Neural crest cell (in vitro differentiated cells): ENCODE measurements around the gene VMO1. TPM values are rescaled to one million over a fixed set of nuclear protein-coding genes. Genes with fewer than 3 reads are reported as not detected.

ENCODE experiments used
- DNase-seq: peaks from one replicate; pipeline ENCODE4 v3.0.0; 2021; ENCODE audit warnings: low read depth, mixed read lengths, low spot score
- H3K27ac Mint-ChIP-seq: one replicate; pipeline ENCODE4 v1.8.0; 2021; ENCODE audit warnings: mild to moderate bottlenecking, mixed read lengths; ENCODE audit not compliant: unreplicated experiment
- H3K27me3 Mint-ChIP-seq: 2 replicates; pipeline ENCODE4 v1.8.0; 2021; ENCODE audit warnings: low read depth, mild to moderate bottlenecking, mixed read lengths
- H3K36me3 Mint-ChIP-seq: 2 replicates; pipeline ENCODE4 v1.8.0; 2021; ENCODE audit warnings: low read depth, mild to moderate bottlenecking, mixed read lengths
- H3K4me1 Mint-ChIP-seq: 2 replicates; pipeline ENCODE4 v1.8.0; 2021; ENCODE audit warnings: mixed read lengths
- H3K4me3 Mint-ChIP-seq: one replicate; pipeline ENCODE4 v1.8.0; 2021; ENCODE audit warnings: mild to moderate bottlenecking, mixed read lengths
- H3K9me3 Mint-ChIP-seq: 2 replicates; pipeline ENCODE4 v1.8.0; 2021; ENCODE audit warnings: mixed read lengths
- CTCF ChIP-seq: fragments of 200-600 bp; sonication (generic); conservative IDR thresholded peaks from 2 replicates; pipeline ENCODE4 v1.5.0; 2021; ENCODE audit warnings: antibody characterized with exemption, mild to moderate bottlenecking
- total RNA-seq: library from RNA; stranded (reverse); gene quantifications from 2 replicates; pipeline ENCODE4 v1.2.1, GENCODE V29; 2021

The VMO1 gene
- total RNA-seq, 1 donor from 2014 or later, result 1.0 TPM

- TF ChIP-seq CTCF, result no peak
- Mint-ChIP-seq H3K4me1 (no peaks in the 10 kb centered on the region), H3K27me3 (peaks cover 40% of the 10 kb centered on the region), H3K9me3 (no peaks in the 10 kb centered on the region), H3K27ac (no peak overlapping the region), H3K36me3 (no peaks in the 10 kb centered on the region), H3K4me3 (no peak overlapping the region)
- no peak for DNase-seq
Observed at GRCh38 chr17:4782652-4783051, 3.5 kb downstream of the VMO1 start.

GRCh38 chr17:4780325-4780955 lies 5.7 kb downstream of the VMO1 start:
- peaks cover 28% of the 10 kb centered on the region for H3K27me3 Mint-ChIP-seq
- H3K4me3 Mint-ChIP-seq, result no peak overlapping the region
- TF ChIP-seq CTCF, result no peak
- DNase-seq, result no peak
- no peaks in the 10 kb centered on the region for H3K9me3 Mint-ChIP-seq
- no peaks in the 10 kb centered on the region for H3K4me1 Mint-ChIP-seq
- H3K27ac Mint-ChIP-seq, result no peak overlapping the region
- H3K36me3 Mint-ChIP-seq, result no peaks in the 10 kb centered on the region

- Mint-ChIP-seq H3K27me3 (peaks cover 32% of the 10 kb centered on the region), H3K4me3 (no peak overlapping the region), H3K9me3 (no peaks in the 10 kb centered on the region), H3K4me1 (no peaks in the 10 kb centered on the region), H3K36me3 (no peaks in the 10 kb centered on the region), H3K27ac (no peak overlapping the region)
- no peak for DNase-seq
- TF ChIP-seq CTCF, result no peak
Observed at GRCh38 chr17:4777969-4778760, 8.0 kb downstream of the VMO1 start.

GRCh38 chr17:4772235-4772613 lies 13.9 kb downstream of the VMO1 start:
- no peak for TF ChIP-seq CTCF
- Mint-ChIP-seq H3K36me3 (no peaks in the 10 kb centered on the region), H3K9me3 (no peaks in the 10 kb centered on the region), H3K4me3 (no peak overlapping the region), H3K27me3 (peaks cover 18% of the 10 kb centered on the region), H3K4me1 (no peaks in the 10 kb centered on the region), H3K27ac (no peak overlapping the region)
- DNase-seq, result no peak

- no peak within 1 kb of the TSS for H3K4me3 Mint-ChIP-seq
Observed at GRCh38 chr17:4771519-4772234, 14.5 kb downstream of the VMO1 start, which contains the start of gene TM4SF5. TM4SF5 (plus strand) TSS chr17:4771886; CDS start chr17:4771923, 37 bp downstream.

More at GRCh38 chr17:4771519-4772234, 14.5 kb downstream of the VMO1 start, which contains the start of gene TM4SF5:
- Mint-ChIP-seq H3K9me3 (no peaks in the 10 kb centered on the region), H3K27me3 (peaks cover 18% of the 10 kb centered on the region), H3K27ac (no peak within 1 kb of the TSS), H3K4me1 (no peaks in the 10 kb centered on the region), H3K36me3 (no peaks in the 10 kb centered on the region)
- no peak for DNase-seq
- no peak for TF ChIP-seq CTCF
